Activated CD4-positive, alpha-beta T cell treated with anti-CD3 and anti-CD28 coated beads, Interleukin-2, amount 10 ng/mL, durations not matched to agents 7 days and 5 days (primary cell): ENCODE results near the gene MAPT. TPM values are rescaled to one million over a fixed set of nuclear protein-coding genes. Genes with fewer than 3 reads are reported as not detected.
"Not testable (repeated sequence)": the region's sequence is repeated elsewhere in the genome, so short reads cannot be mapped to it uniquely, and the experiment has no call there.

Source experiments
- CTCF ChIA-PET: fragments of 350-600 bp; sonication (Branson Sonifier 250); formaldehyde crosslinking; loops from one replicate; lab custom pipeline; 2021; ENCODE audit warnings: antibody characterized with exemption; lab: Charles Lee
- POLR2A ChIA-PET: fragments of 350-600 bp; sonication (Branson Sonifier 250); formaldehyde crosslinking; loops from one replicate; lab custom pipeline; 2021; ENCODE audit warnings: antibody characterized with exemption; lab: Charles Lee
- DNase-seq: peaks from one replicate; pipeline ENCODE4 v3.0.0-alpha.2; 2020
- H3K27ac Mint-ChIP-seq: one replicate; pipeline ENCODE4 v1.8.0; 2021; ENCODE audit warnings: mild to moderate bottlenecking, moderate library complexity, mixed read lengths
- H3K27me3 Mint-ChIP-seq: one replicate; pipeline ENCODE4 v1.8.0; 2021; ENCODE audit warnings: mixed read lengths
- H3K36me3 Mint-ChIP-seq: one replicate; pipeline ENCODE4 v1.8.0; 2021; ENCODE audit warnings: low read depth, mixed read lengths
- H3K4me1 Mint-ChIP-seq: one replicate; pipeline ENCODE4 v1.8.0; 2021; ENCODE audit warnings: mixed read lengths
- H3K4me3 Mint-ChIP-seq: one replicate; pipeline ENCODE4 v1.8.0; 2021; ENCODE audit warnings: mild to moderate bottlenecking, moderate library complexity, mixed read lengths
- H3K9me3 Mint-ChIP-seq: one replicate; pipeline ENCODE4 v1.8.0; 2021; ENCODE audit warnings: mixed read lengths
- total RNA-seq, 2 experiments: library from RNA; stranded (reverse); gene quantifications; one replicate each; pipeline ENCODE4 v1.2.3, GENCODE V29; 2021

MAPT gene
- total RNA-seq, 2 experiments from 2014 or later = 0.12 to 0.46 TPM

- H3K4me1 Mint-ChIP-seq = peaks cover 7% of the 10 kb centered on the region
- CTCF ChIA-PET = interaction anchor here (0.6 to 2.3 kb wide), 2 partner anchors 12 to 104 kb away, joined by 3 to 6 read pairs; no protein-coding TSS in a partner anchor
- DNase-seq = no peak
- H3K36me3 Mint-ChIP-seq = no peaks in the 10 kb centered on the region
- peaks cover 9% of the 10 kb centered on the region for H3K27me3 Mint-ChIP-seq
- POLR2A ChIA-PET = no interaction called here
- H3K9me3 Mint-ChIP-seq = no peaks in the 10 kb centered on the region
- no peak overlapping the region for H3K27ac Mint-ChIP-seq
- no peak overlapping the region for H3K4me3 Mint-ChIP-seq
These were observed 43.3 kb upstream of the MAPT start for GRCh38 chr17:45851022-45851421.

DNA sequence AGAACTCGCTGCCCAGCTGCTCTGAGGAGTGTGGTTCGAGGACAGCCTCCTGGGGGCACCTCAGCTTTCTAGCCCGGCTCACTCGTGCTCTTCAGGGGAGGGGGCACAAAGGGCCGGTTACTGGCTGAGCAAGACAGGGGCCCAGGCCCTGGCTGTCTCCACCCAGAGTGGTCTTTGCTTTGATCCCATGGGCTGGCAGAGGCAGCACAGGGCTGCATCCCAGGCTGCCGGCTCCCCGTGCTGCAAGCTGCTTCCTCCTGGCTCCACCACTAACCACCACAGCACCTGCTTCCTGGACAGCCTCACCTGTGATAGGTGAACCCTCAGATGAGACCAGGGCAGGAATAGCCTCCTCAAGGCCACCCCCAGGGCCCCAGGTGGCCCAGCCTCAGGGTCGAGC is 42.9 kb upstream of the MAPT start:
- ChIA-PET POLR2A (no interaction called here), CTCF (interaction anchor here (0.6 to 2.3 kb wide), 5 partner anchors 12 to 203 kb away, joined by 3 to 6 read pairs (median 3); no protein-coding TSS in a partner anchor)
- H3K27ac Mint-ChIP-seq = no peak overlapping the region

GRCh38 chr17:45851873-45852272 is 42.5 kb upstream of the MAPT start:
- Mint-ChIP-seq H3K4me1 (peaks cover 7% of the 10 kb centered on the region), H3K4me3 (no peak overlapping the region), H3K27me3 (peaks cover 9% of the 10 kb centered on the region), H3K27ac (no peak overlapping the region), H3K9me3 (no peaks in the 10 kb centered on the region), H3K36me3 (no peaks in the 10 kb centered on the region)
- ChIA-PET CTCF (interaction anchor here (0.6 to 2.3 kb wide), 6 partner anchors 12 to 203 kb away, joined by 3 to 6 read pairs (median 3); no protein-coding TSS in a partner anchor), POLR2A (no interaction called here)
- DNase-seq = no peak

More for the DNA sequence above, 42.9 kb upstream of the MAPT start:
- no peak overlapping the region for H3K4me3 Mint-ChIP-seq
- no peaks in the 10 kb centered on the region for H3K9me3 Mint-ChIP-seq
- DNase-seq = no peak
- peaks cover 9% of the 10 kb centered on the region for H3K27me3 Mint-ChIP-seq
- H3K36me3 Mint-ChIP-seq = no peaks in the 10 kb centered on the region
- H3K4me1 Mint-ChIP-seq = peaks cover 7% of the 10 kb centered on the region

- CTCF ChIA-PET = interaction anchor here (0.8 to 2.3 kb wide), 4 partner anchors 11 to 204 kb away, joined by 3 to 6 read pairs (median 4); no protein-coding TSS in a partner anchor
- POLR2A ChIA-PET = no interaction called here
- Mint-ChIP-seq H3K4me3 (no peak overlapping the region), H3K27ac (no peak overlapping the region), H3K27me3 (peaks cover 9% of the 10 kb centered on the region), H3K9me3 (no peaks in the 10 kb centered on the region), H3K36me3 (no peaks in the 10 kb centered on the region), H3K4me1 (peaks cover 7% of the 10 kb centered on the region)
- peak; percentile 62 for DNase-seq
These were observed 41.6 kb upstream of the MAPT start for GRCh38 chr17:45852535-45853297.

DNA sequence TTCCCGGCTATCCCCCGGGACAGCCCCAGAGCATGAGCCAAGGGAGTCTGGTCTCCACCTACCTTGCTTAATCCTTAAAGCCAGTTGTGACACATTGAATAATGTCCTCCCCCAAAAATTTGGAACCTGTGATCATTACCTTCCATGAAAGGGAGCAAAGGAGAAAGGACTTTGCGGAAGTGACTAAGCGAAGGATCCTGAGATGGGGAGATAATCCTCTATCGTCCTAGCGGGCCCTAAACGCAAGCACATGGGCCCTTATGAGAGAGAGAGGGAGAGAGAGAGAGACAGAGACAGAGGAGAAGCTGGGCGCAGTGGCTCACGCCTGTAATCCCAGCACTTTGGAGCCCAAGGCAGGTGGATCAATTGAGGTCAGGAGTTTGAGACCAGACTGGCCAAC is 40.1 kb upstream of the MAPT start:
- ChIA-PET CTCF (interaction anchor here (0.7 to 1.1 kb wide), 2 partner anchors 13 to 188 kb away, joined by 3 to 4 read pairs; no protein-coding TSS in a partner anchor), POLR2A (no interaction called here)
- Mint-ChIP-seq H3K4me3 (no peak overlapping the region), H3K36me3 (no peaks in the 10 kb centered on the region), H3K9me3 (no peaks in the 10 kb centered on the region), H3K4me1 (peaks cover 7% of the 10 kb centered on the region), H3K27me3 (peaks cover 13% of the 10 kb centered on the region), H3K27ac (no peak overlapping the region)
- DNase-seq = no peak

DNA sequence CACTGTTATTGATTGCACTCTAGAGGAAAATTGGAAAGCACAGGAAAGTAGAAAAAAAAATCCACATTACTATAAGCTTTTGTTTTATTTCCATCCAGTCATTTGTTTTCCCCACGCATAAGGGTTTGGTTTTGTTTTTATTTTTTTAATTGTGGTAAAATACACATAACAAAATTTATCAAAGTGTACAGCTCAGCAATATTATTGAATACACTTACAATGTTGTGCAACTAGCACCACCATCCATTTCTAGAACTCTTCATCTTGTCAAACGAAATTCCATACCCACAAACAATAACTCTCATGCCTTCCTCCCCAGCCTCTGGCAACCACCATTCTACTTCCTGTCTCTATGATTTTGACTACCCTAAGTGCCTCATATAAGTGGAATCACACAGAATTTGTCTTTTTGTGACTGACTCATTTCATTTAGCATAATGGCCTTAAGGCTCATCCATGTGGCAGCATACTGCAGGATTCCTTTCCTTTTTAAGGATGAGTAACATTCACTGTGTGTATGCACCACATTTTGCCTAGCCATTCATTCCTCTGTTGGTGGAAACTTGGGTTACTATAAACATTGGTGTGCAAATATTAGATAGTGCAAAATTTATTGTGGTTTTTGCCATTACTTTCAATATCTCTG is 38.5 kb upstream of the MAPT start:
- Mint-ChIP-seq H3K27ac (no peak overlapping the region), H3K4me1 (peaks cover 7% of the 10 kb centered on the region), H3K36me3 (no peaks in the 10 kb centered on the region), H3K4me3 (no peak overlapping the region), H3K27me3 (peaks cover 16% of the 10 kb centered on the region), H3K9me3 (no peaks in the 10 kb centered on the region)
- ChIA-PET CTCF (no interaction called here), POLR2A (no interaction called here)
- no peak for DNase-seq

DNA sequence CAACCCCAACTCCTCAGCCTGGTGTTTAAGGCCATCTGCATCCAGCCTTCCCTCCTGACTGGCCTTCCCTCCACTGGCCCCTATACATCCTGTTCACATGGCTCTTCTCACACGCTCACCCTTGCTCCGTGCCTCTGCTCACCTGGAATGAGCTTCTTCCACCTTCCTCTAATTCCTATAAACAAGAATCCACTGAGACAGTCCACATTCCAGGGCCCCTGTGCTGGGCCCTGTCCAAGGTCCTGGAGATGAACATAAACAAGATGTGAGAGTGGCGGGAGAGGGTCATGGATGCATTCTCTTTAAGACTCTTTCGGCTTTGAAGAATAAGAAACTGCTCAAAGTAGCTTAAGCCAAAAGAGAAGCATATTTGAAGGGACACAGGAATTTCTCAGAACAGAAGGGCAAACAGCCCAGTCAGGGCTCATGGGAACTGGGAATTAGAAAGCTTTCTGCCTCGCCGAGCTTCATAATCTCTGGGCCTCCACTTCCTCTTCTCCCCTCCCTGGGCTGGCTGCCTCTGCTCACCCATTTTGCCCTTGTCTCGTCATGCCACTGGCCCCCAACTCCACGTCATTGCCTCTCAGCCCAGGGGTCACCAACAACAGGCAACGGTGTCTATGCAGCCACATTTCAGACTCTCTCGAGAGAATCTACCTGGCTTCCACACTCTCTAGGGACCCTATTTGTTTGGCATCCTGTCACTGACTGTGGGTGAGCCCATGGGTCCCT is 36.2 kb upstream of the MAPT start:
- H3K36me3 Mint-ChIP-seq = no peaks in the 10 kb centered on the region
- no peak overlapping the region for H3K4me3 Mint-ChIP-seq
- H3K4me1 Mint-ChIP-seq = peaks cover 1% of the 10 kb centered on the region
- ChIA-PET POLR2A (no interaction called here), CTCF (no interaction called here)
- no peak overlapping the region for H3K27ac Mint-ChIP-seq
- peaks cover 9% of the 10 kb centered on the region for H3K27me3 Mint-ChIP-seq
- H3K9me3 Mint-ChIP-seq = no peaks in the 10 kb centered on the region
- no peak for DNase-seq

GRCh38 chr17:45861165-45861564 is 33.2 kb upstream of the MAPT start:
- Mint-ChIP-seq H3K36me3 (no peaks in the 10 kb centered on the region), H3K4me3 (no peak overlapping the region), H3K27ac (no peak overlapping the region), H3K27me3 (peaks cover 20% of the 10 kb centered on the region), H3K9me3 (no peaks in the 10 kb centered on the region), H3K4me1 (peaks cover 8% of the 10 kb centered on the region)
- POLR2A ChIA-PET = no interaction called here
- CTCF ChIA-PET = no interaction called here
- no peak for DNase-seq

DNA sequence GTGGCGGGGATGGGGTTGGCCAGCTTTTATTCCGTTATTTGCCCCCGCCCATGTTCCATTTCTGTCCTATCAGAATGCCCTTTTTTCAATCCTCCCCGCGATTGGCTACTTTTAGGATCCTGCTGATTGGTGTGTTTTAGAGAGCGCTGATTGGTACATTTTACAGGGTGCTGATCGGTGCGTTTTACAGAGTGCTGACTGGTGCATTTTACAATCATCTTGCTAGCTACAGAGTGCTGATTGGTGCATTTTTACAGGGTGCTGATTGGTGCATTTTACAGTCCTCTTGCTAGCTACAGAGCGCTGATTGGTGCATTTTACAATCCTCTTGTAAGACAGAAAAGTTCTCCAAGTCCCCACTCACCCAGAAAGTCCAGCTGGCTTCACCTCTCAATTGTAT is 32.2 kb upstream of the MAPT start:
- H3K4me3 Mint-ChIP-seq, H3K27ac Mint-ChIP-seq, CTCF ChIA-PET, H3K9me3 Mint-ChIP-seq, POLR2A ChIA-PET, H3K36me3 Mint-ChIP-seq, DNase-seq, H3K4me1 Mint-ChIP-seq: not testable (repeated sequence)
- peaks cover 20% of the 10 kb centered on the region for H3K27me3 Mint-ChIP-seq

GRCh38 chr17:45863857-45864654 is 30.3 kb upstream of the MAPT start:
- Mint-ChIP-seq H3K27ac (no peak overlapping the region), H3K9me3 (no peaks in the 10 kb centered on the region), H3K36me3 (no peaks in the 10 kb centered on the region), H3K4me3 (no peak overlapping the region), H3K27me3 (peaks cover 17% of the 10 kb centered on the region), H3K4me1 (peaks cover 8% of the 10 kb centered on the region)
- ChIA-PET POLR2A (no interaction called here), CTCF (interaction anchor here (1.1 kb wide), 2 partner anchors 9 to 12 kb away, joined by 3 read pairs; no protein-coding TSS in a partner anchor)
- no peak for DNase-seq

DNA sequence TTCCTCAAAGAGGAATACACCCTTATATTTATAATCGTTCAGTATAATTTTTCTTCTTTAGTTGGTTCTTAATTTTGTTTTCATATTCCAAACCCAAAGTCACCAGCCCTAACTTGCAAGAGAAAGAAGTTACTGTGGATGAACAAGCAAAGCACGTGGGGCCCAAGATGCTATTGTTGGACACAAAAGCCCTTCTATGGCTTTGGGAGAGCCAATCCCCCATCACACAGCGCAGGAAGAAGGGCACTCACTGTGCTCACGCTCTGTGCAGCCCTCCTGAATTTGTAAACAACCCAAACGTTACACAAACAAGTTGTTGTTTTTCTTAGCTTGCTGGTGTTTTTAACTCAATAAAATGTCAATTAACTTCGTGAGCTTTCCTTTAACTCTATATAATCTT is 27.2 kb upstream of the MAPT start:
- CTCF ChIA-PET = no interaction called here
- no peak overlapping the region for H3K27ac Mint-ChIP-seq
- no peak for DNase-seq
- H3K4me3 Mint-ChIP-seq = no peak overlapping the region
- H3K9me3 Mint-ChIP-seq = no peaks in the 10 kb centered on the region
- peaks cover 8% of the 10 kb centered on the region for H3K4me1 Mint-ChIP-seq
- POLR2A ChIA-PET = no interaction called here
- H3K36me3 Mint-ChIP-seq = no peaks in the 10 kb centered on the region
- peaks cover 13% of the 10 kb centered on the region for H3K27me3 Mint-ChIP-seq

GRCh38 chr17:45867702-45868101 is 26.7 kb upstream of the MAPT start:
- no peak overlapping the region for H3K4me3 Mint-ChIP-seq
- no peaks in the 10 kb centered on the region for H3K9me3 Mint-ChIP-seq
- CTCF ChIA-PET = interaction anchor here (0.6 kb wide), 1 partner anchor 184 kb away, joined by 3 read pairs; no protein-coding TSS in a partner anchor
- POLR2A ChIA-PET = no interaction called here
- H3K27ac Mint-ChIP-seq = no peak overlapping the region
- no peaks in the 10 kb centered on the region for H3K36me3 Mint-ChIP-seq
- H3K27me3 Mint-ChIP-seq = peaks cover 13% of the 10 kb centered on the region
- peaks cover 8% of the 10 kb centered on the region for H3K4me1 Mint-ChIP-seq
- no peak for DNase-seq
